HCT116 (cell line): ENCODE results near the gene CLDN9. TPM values are rescaled to one million over a fixed set of nuclear protein-coding genes. Genes with fewer than 3 reads are reported as not detected.
A peak's percentile ranks its signal among the peaks of the same experiment; 100 is the strongest.

Source experiments
- ATAC-seq: fragments of 200-7000 bp; cut with Tn5 transposase; 2 replicates; pipeline ENCODE4 v1.9.1; 2020; ENCODE audit warnings: mild to moderate bottlenecking, moderate library complexity
- BruUV-seq: library from RNA; stranded (reverse); fragments of 400-500 nt; replicated peaks from 2 replicates; lab custom pipeline; 2021; lab: Mats Ljungman, UMichigan
- CTCF ChIA-PET: fragments of 300-600 bp; sonication (Branson Sonifier 250); formaldehyde crosslinking; loops from one replicate; lab custom pipeline; 2021; ENCODE audit warnings: antibody characterized with exemption; lab: Charles Lee
- POLR2A ChIA-PET: fragments of 300-600, 350-600 bp; sonication (Branson Sonifier 250); formaldehyde crosslinking; loops from one replicate; lab custom pipeline; 2021; ENCODE audit warnings: antibody characterized with exemption; lab: Charles Lee
- RAD21 ChIA-PET, 2 experiments: fragments of 300-600 bp; sonication (Branson Sonifier 250); formaldehyde crosslinking; loops; one replicate each; lab custom pipeline; 2023; ENCODE audit warnings: low total read pairs in 2 of 2; ENCODE audit not compliant: uncharacterized antibody in 2 of 2, unreplicated experiment in 2 of 2, low non-redundant PET in 1 of 2; lab: Charles Lee
- DNase-seq: peaks from one replicate; pipeline ENCODE4 v3.0.0-alpha.2; 2010; ENCODE audit warnings: low read depth, low spot score
- H2AFZ ChIP-seq: fragments of 200-600 bp; shearing (Covaris generic), sonication (generic); 2 replicates; pipeline ENCODE4 v1.6.1; 2017; ENCODE audit warnings: low read depth, mixed run types, mixed read lengths, antibody characterized with exemption, low read length; ENCODE audit not compliant: poor library complexity, severe bottlenecking
- H3K27ac ChIP-seq: 2 replicates; pipeline ENCODE4 v1.5.1; 2012; ENCODE audit warnings: low read depth, low read length
- H3K27me3 ChIP-seq: fragments of 200-600 bp; sonication (generic); 2 replicates; pipeline ENCODE4 v1.6.1; 2016; ENCODE audit warnings: mixed run types, low read length, mixed read lengths; ENCODE audit not compliant: insufficient read depth
- H3K36me3 ChIP-seq, 2 experiments: fragments of 200-500 bp in 1 of 2; fragments of 200-600 bp in 1 of 2; sonication (Bioruptor generic) in 1 of 2; sonication (generic) in 1 of 2; 2 replicates each; pipeline versions ENCODE4 v1.5.1 to v1.6.1; 2014 to 2016; ENCODE audit warnings: low read length in 2 of 2, inconsistent platforms in 1 of 2, mixed read lengths in 1 of 2, mixed run types in 1 of 2; ENCODE audit not compliant: insufficient read depth in 2 of 2, control insufficient read depth in 1 of 2
- H3K4me1 ChIP-seq, 2 experiments: fragments of 200-600 bp in 1 of 2; sonication (generic) in 1 of 2; 2 replicates each; pipeline versions ENCODE4 v1.5.1 to v1.6.1; 2012 to 2017; ENCODE audit warnings: low read length in 2 of 2, inconsistent platforms in 1 of 2, mild to moderate bottlenecking in 1 of 2, mixed read lengths in 1 of 2, mixed run types in 1 of 2, moderate library complexity in 1 of 2; ENCODE audit not compliant: insufficient read depth in 2 of 2, control insufficient read depth in 1 of 2
- H3K4me2 ChIP-seq: fragments of 200-600 bp; sonication (generic); 2 replicates; pipeline ENCODE4 v1.6.1; 2017; ENCODE audit warnings: mixed run types, low read length, mixed read lengths
- H3K4me3 ChIP-seq, 2 experiments: fragments of 200-600 bp in 1 of 2; sonication (generic) in 1 of 2; replicated peaks in 1 of 2; 2 replicates each; pipeline ENCODE4 v1.5.1; 2011 to 2016; ENCODE audit warnings: low read length in 2 of 2, control low read depth in 1 of 2, low read depth in 1 of 2, mild to moderate bottlenecking in 1 of 2, mixed read lengths in 1 of 2, mixed run types in 1 of 2
- H3K79me2 ChIP-seq: fragments of 200-600 bp; sonication (generic); 2 replicates; pipeline ENCODE4 v1.6.1; 2017; ENCODE audit warnings: mild to moderate bottlenecking, mixed run types, low read length, moderate library complexity, mixed read lengths; ENCODE audit not compliant: insufficient read depth
- H3K9ac ChIP-seq: fragments of 200-600 bp; sonication (generic); 2 replicates; pipeline ENCODE4 v1.6.1; 2016; ENCODE audit warnings: low read length, mixed read lengths
- H3K9me2 ChIP-seq: fragments of 200-600 bp; sonication (generic), shearing (Covaris generic); 2 replicates; pipeline ENCODE4 v1.6.1; 2017; ENCODE audit warnings: mixed run types, mild to moderate bottlenecking, moderate library complexity; ENCODE audit not compliant: insufficient read depth
- H3K9me3 ChIP-seq, 2 experiments: fragments of 200-500 bp in 1 of 2; fragments of 200-600 bp in 1 of 2; sonication (Bioruptor generic) in 1 of 2; sonication (generic) in 1 of 2; 2 replicates each; pipeline ENCODE4 v1.6.1; 2014 to 2017; ENCODE audit warnings: low read length in 2 of 2, mixed read lengths in 2 of 2, inconsistent platforms in 1 of 2, low read depth in 1 of 2, mild to moderate bottlenecking in 1 of 2, mixed run types in 1 of 2, moderate library complexity in 1 of 2; ENCODE audit not compliant: control insufficient read depth in 1 of 2, insufficient read depth in 1 of 2
- H4K20me1 ChIP-seq: fragments of 200-600 bp; sonication (generic), shearing (Covaris generic); 2 replicates; pipeline ENCODE4 v1.6.1; 2017; ENCODE audit warnings: mixed run types, mild to moderate bottlenecking, moderate library complexity; ENCODE audit not compliant: insufficient read depth
- CTCF ChIP-seq, 3 experiments: fragments of 200-600 bp in 1 of 3; sonication (generic) in 1 of 3; IDR thresholded peaks in 2 of 3; conservative IDR thresholded peaks in 1 of 3; 2 replicates each; pipeline ENCODE4 v1.5.1; 2012 to 2017; ENCODE audit warnings: low read depth in 2 of 3, low read length in 2 of 3, antibody characterized with exemption in 1 of 3, borderline replicate concordance in 1 of 3, control low read depth in 1 of 3, mild to moderate bottlenecking in 1 of 3, mixed read lengths in 1 of 3, mixed run types in 1 of 3, moderate library complexity in 1 of 3; ENCODE audit not compliant: insufficient read depth in 1 of 3
- ELF1 ChIP-seq: IDR thresholded peaks from 2 replicates; pipeline ENCODE4 v1.6.1; 2012; ENCODE audit warnings: low read depth, borderline replicate concordance
- POLR2A ChIP-seq: IDR thresholded peaks from 2 replicates; pipeline ENCODE4 v1.7.0; 2011; ENCODE audit warnings: borderline replicate concordance; ENCODE audit not compliant: insufficient read depth, insufficient read length; ENCODE audit errors: extremely low read depth
- SIN3A ChIP-seq: IDR thresholded peaks from 2 replicates; pipeline ENCODE4 v1.6.1; 2012; ENCODE audit warnings: low read depth
- TCF7L2 ChIP-seq: IDR thresholded peaks from 2 replicates; pipeline ENCODE4 v1.7.0; 2011; ENCODE audit warnings: borderline replicate concordance, inconsistent platforms; ENCODE audit not compliant: insufficient read depth, insufficient read length; ENCODE audit errors: extremely low read depth
- YY1 ChIP-seq: IDR thresholded peaks from 2 replicates; pipeline ENCODE4 v1.6.1; 2011; ENCODE audit warnings: low read length, low read depth, moderate library complexity, mild to moderate bottlenecking; ENCODE audit not compliant: insufficient replicate concordance; ENCODE audit errors: extremely low read depth
- ZBTB33 ChIP-seq: IDR thresholded peaks from 2 replicates; pipeline ENCODE4 v1.6.1; 2011; ENCODE audit warnings: mild to moderate bottlenecking, low read length, moderate library complexity; ENCODE audit not compliant: insufficient replicate concordance; ENCODE audit errors: extremely low read depth
- ZFX ChIP-seq: fragments of 450-650 bp; IDR thresholded peaks from 2 replicates; pipeline ENCODE4 v1.6.1; 2017
- ZNF274 ChIP-seq: fragments of 200-500 bp; sonication (Bioruptor generic); IDR thresholded peaks from 2 replicates; pipeline ENCODE4 v1.6.1; 2014; ENCODE audit warnings: mild to moderate bottlenecking, low read depth, low read length, inconsistent platforms
- intact Hi-C: fragments of 100-400 bp; cut with micrococcal nuclease; formaldehyde crosslinking; loops from 2 replicates; pipeline ENCODE4 v1.10.0; 2022
- total RNA-seq: library from RNA; stranded (reverse); gene quantifications from one replicate; pipeline ENCODE4 v1.2.1, GENCODE V29; 2021; ENCODE audit not compliant: unreplicated experiment

CLDN9 gene
- total RNA-seq, 1 experiment from 2014 or later, result 0.76 TPM

- Histone ChIP-seq H3K79me2 (peaks cover 25% of the 10 kb centered on the region; the same call in 1 of the 2 replicates), H4K20me1 (no peaks in the 10 kb centered on the region), H3K9me2 (no peaks in the 10 kb centered on the region), H3K4me2 (peak overlapping the region; percentile 86), H3K27ac (peak overlapping the region; percentile 100; the same call in 1 of the 2 replicates), H3K4me1 (peaks cover 16 to 55% of the 10 kb centered on the region in 2 experiments), H2AFZ (no peak overlapping the region), H3K27me3 (no peaks in the 10 kb centered on the region), H3K9ac (peak overlapping the region; percentile 99; the same call in 1 of the 2 replicates), H3K4me3 (peak overlapping the region; percentile 94 to 95), H3K36me3 (peaks cover 8 to 32% of the 10 kb centered on the region in 2 experiments; a peak in 2 of 4 replicates), H3K9me3 (no peaks in the 10 kb centered on the region)
- TF ChIP-seq ZFX (no peak), ZBTB33 (no peak), YY1 (no peak), TCF7L2 (no peak), ELF1 (no peak), POLR2A (no peak), SIN3A (no peak), ZNF274 (no peak), CTCF (IDR thresholded peaks at IDR 0.05 in 2 of 3, conservative IDR thresholded peaks at IDR 0.05 in 1 of 3; ENCODE audit: borderline replicate concordance in 1 of 3, insufficient read depth in 1 of 3, low read depth in 2 of 3, low read length in 2 of 3) (no peak)
- RAD21 ChIA-PET, result no interaction called here
- no TSS peak for BruUV-seq
- CTCF ChIA-PET, result interaction anchor here (0.9 kb wide), 1 partner anchor 8 kb away, joined by 3 read pairs; no protein-coding TSS in a partner anchor
- DNase-seq, result no peak
- POLR2A ChIA-PET, result interaction anchor here (0.6 to 8.2 kb wide), 4 partner anchors 20 to 177 kb away, joined by 3 to 188 read pairs (median 3); no protein-coding TSS in a partner anchor
- intact Hi-C loops, result loop anchor here (2.0 kb wide), 1 partner anchor 21 kb away; no protein-coding TSS in a partner anchor
- no peak for ATAC-seq
Observed at GRCh38 chr16:3025032-3026002, 12.6 kb downstream of the CLDN9 start.
